HepG2 (cell line): ENCODE data around the gene ATP4B. TPM values are rescaled to one million over a fixed set of nuclear protein-coding genes. Genes with fewer than 3 reads are reported as not detected.

ENCODE experiments used
- ATAC-seq: fragments of 200-7000 bp; cut with Tn5 transposase; 3 replicates; pipeline ENCODE4 v1.9.1; 2020; ENCODE audit warnings: mild to moderate bottlenecking, moderate library complexity
- BruUV-seq: library from RNA; stranded (reverse); fragments of 400-500 nt; replicated peaks from 2 replicates; lab custom pipeline; 2021; lab: Mats Ljungman, UMichigan
- CTCF ChIA-PET: fragments of 300-600 bp; formaldehyde crosslinking; extraction: SDS; loops from one replicate; lab custom pipeline; 2021; ENCODE audit warnings: low total read pairs, inconsistent platforms, low intra/inter-chr PET ratio; lab: Yijun Ruan, JAX
- POLR2A ChIA-PET: fragments of 350-600 bp; sonication (Branson Sonifier 250); formaldehyde crosslinking; loops from one replicate; lab custom pipeline; 2020; ENCODE audit warnings: antibody characterized with exemption, inconsistent platforms; lab: Yijun Ruan, JAX
- DNase-seq: peaks from one replicate; pipeline ENCODE4 v3.0.0-alpha.2; 2015; ENCODE audit warnings: low spot score
- FAIRE-seq: peaks from 3 replicates; lab custom pipeline; 2011; peaks lifted over from hg19 to GRCh38; lab: Jason Lieb, UNC
- H2AFZ ChIP-seq: one replicate; pipeline ENCODE4 v1.6.1; 2011; ENCODE audit warnings: low read length, inconsistent platforms
- H3K27ac ChIP-seq: fragments of 300-600 bp; 3 replicates; pipeline ENCODE4 v1.8.0; 2011; ENCODE audit warnings: mixed run types, mild to moderate bottlenecking, mixed read lengths, low read length, inconsistent platforms; ENCODE audit not compliant: insufficient read depth; ENCODE audit errors: extremely low read length
- H3K27me3 ChIP-seq, 2 experiments: fragments of 200-600 bp in 1 of 2; 2 replicates in 1 of 2; 3 replicates in 1 of 2; pipeline versions ENCODE4 v1.6.0 to v1.8.0; 2011; ENCODE audit warnings: low read length in 2 of 2, mild to moderate bottlenecking in 2 of 2, moderate library complexity in 2 of 2, inconsistent platforms in 1 of 2; ENCODE audit not compliant: insufficient read depth in 2 of 2, control insufficient read depth in 1 of 2
- H3K36me3 ChIP-seq, 2 experiments: fragments of 200-600 bp in 1 of 2; replicated peaks in 1 of 2; 2 replicates in 1 of 2; 3 replicates in 1 of 2; pipeline versions ENCODE4 v1.5.1 to v1.8.0; 2011; ENCODE audit warnings: low read length in 2 of 2, inconsistent platforms in 1 of 2; ENCODE audit not compliant: insufficient read depth in 2 of 2, control insufficient read depth in 1 of 2
- H3K4me1 ChIP-seq: 2 replicates; pipeline ENCODE4 v1.5.1; 2012; ENCODE audit warnings: low read length, inconsistent platforms; ENCODE audit not compliant: insufficient read depth
- H3K4me2 ChIP-seq: 2 replicates; pipeline ENCODE4 v1.6.0; 2011; ENCODE audit warnings: low read depth, low read length, inconsistent platforms
- H3K4me3 ChIP-seq, 3 experiments: fragments of 200-600 bp in 1 of 3; sonication (generic), shearing (Covaris generic) in 1 of 3; replicated peaks in 1 of 3; 2 replicates each; pipeline ENCODE4 v1.5.1; 2011 to 2016; ENCODE audit warnings: low read length in 3 of 3, inconsistent platforms in 2 of 3, low read depth in 2 of 3, mild to moderate bottlenecking in 2 of 3, control low read depth in 1 of 3, mixed read lengths in 1 of 3; ENCODE audit not compliant: insufficient read depth in 1 of 3
- H3K79me2 ChIP-seq: one replicate; pipeline ENCODE4 v1.6.1; 2011; ENCODE audit warnings: low read length, inconsistent platforms; ENCODE audit not compliant: insufficient read depth
- H3K9ac ChIP-seq: 2 replicates; pipeline ENCODE4 v1.6.0; 2011; ENCODE audit warnings: mild to moderate bottlenecking, low read depth, low read length, inconsistent platforms; ENCODE audit not compliant: insufficient read depth
- H3K9me3 ChIP-seq: 2 replicates; pipeline ENCODE4 v1.5.1; 2012; ENCODE audit warnings: mild to moderate bottlenecking, low read length
- H4K20me1 ChIP-seq: 2 replicates; pipeline ENCODE4 v1.6.0; 2011; ENCODE audit warnings: inconsistent platforms, mild to moderate bottlenecking, low read length, moderate library complexity; ENCODE audit not compliant: insufficient read depth
- MXD3 ChIP-seq: IDR thresholded peaks from 2 replicates; pipeline ENCODE4 v1.6.1; 2016; ENCODE audit warnings: mild to moderate bottlenecking, missing biosample characterization, missing genetic modification reagents
- SOX13 ChIP-seq, 3 experiments: fragments of 450-650 bp in 1 of 3; sonication (generic) in 1 of 3; formaldehyde crosslinking in 1 of 3; IDR thresholded peaks in 2 of 3; conservative IDR thresholded peaks in 1 of 3; 2 replicates each; pipeline versions ENCODE4 v1.5.0 to v1.6.1; 2016 to 2020; ENCODE audit warnings: antibody characterized with exemption in 1 of 3, mild to moderate bottlenecking in 1 of 3, missing compliant biosample characterization in 1 of 3, missing genetic modification reagents in 1 of 3, moderate library complexity in 1 of 3
- ZNF224 ChIP-seq: sonication (generic); formaldehyde crosslinking; IDR thresholded peaks from 2 replicates; pipeline ENCODE4 v1.5.0; 2020; ENCODE audit warnings: mild to moderate bottlenecking, missing genetic modification reagents
- ZNF280B ChIP-seq: sonication (generic); formaldehyde crosslinking; IDR thresholded peaks from 2 replicates; pipeline ENCODE4 v1.5.0; 2020; ENCODE audit warnings: missing genetic modification reagents, mild to moderate bottlenecking, borderline replicate concordance
- WGBS: methylation state at CpG from one replicate; pipeline ENCODE4 v1.1.6; 2017; ENCODE audit warnings: low lambda C conversion rate; 5-methylcytosine and 5-hydroxymethylcytosine counted together
- in situ Hi-C: cut with HindIII; loops from 2 replicates; pipeline ENCODE4 v1.10.0; 2017; ENCODE audit warnings: low pct_unique_long_range_greater_than_20kb; ENCODE audit not compliant: extremely low pct_ligation_motif_present
- intact Hi-C: fragments of 100-400 bp; cut with micrococcal nuclease; formaldehyde crosslinking; loops from one replicate; pipeline ENCODE4 v1.10.0; 2022; ENCODE audit not compliant: unreplicated experiment
- polyA plus RNA-seq, 8 experiments: library from polyadenylated mRNA; depleted of rRNA in 3 of 8; stranded (reverse) in 7 of 8; unstranded in 1 of 8; fragments of >200 nt; fragmentation: Illumina TruSeq in 4 of 8; extraction: Trizol in 4 of 8; gene quantifications; 2 replicates each; pipeline versions ENCODE4 v1.2.1 to v1.2.3, GENCODE V29; 2011 to 2016; ENCODE audit warnings: low read depth in 4 of 8, missing spikeins in 1 of 8, mixed read lengths in 1 of 8; ENCODE audit not compliant: insufficient read depth in 1 of 8
- total RNA-seq, 5 experiments: library from RNA; depleted of rRNA; stranded (reverse); fragments of >200 nt; fragmentation: Illumina TruSeq; extraction: Trizol; gene quantifications; 2 replicates each; pipeline ENCODE4 v1.2.3, GENCODE V29; 2016; ENCODE audit warnings: low read depth in 1 of 5

The ATP4B gene
- total and polyA plus RNA-seq, 2 of the 13 experiments (the other 11 are each of a cell fraction or from before 2014, with no cell fraction given): not detected

GRCh38 chr13:113620036-113620796, 37.8 kb downstream of the ATP4B start:
- H3K4me1 ChIP-seq: peaks cover 16% of the 10 kb centered on the region
- ATAC-seq: no peak
- TF ChIP-seq MXD3 (CRISPR knock-in tag) (no peak), ZNF224 (CRISPR knock-in tag) (no peak), ZNF280B (CRISPR knock-in tag) (no peak), SOX13 (IDR thresholded peaks at IDR 0.05) (no peak), SOX13 (CRISPR knock-in tag; conservative IDR thresholded peaks at IDR 0.05 in 1 of 2, IDR thresholded peaks at IDR 0.05 in 1 of 2) (no peak)
- TF ChIP-seq, all 625 proteins: peak for 0
- H4K20me1 ChIP-seq: peaks cover 3% of the 10 kb centered on the region; the same call in 1 of the 2 replicates
- BruUV-seq: no TSS peak
- ChIA-PET POLR2A (no interaction called here), CTCF (no interaction called here)
- H2AFZ ChIP-seq: no peak overlapping the region
- intact Hi-C loops (no loop called here), in situ Hi-C loops (no loop called here)
- H3K79me2 ChIP-seq: peaks cover 23% of the 10 kb centered on the region
- H3K27ac ChIP-seq: no peak overlapping the region
- DNase-seq (no peak), FAIRE-seq (no peak)
- H3K36me3 ChIP-seq: peaks cover 12 to 42% of the 10 kb centered on the region in 2 experiments
- no peak overlapping the region for H3K4me2 ChIP-seq
- H3K9ac ChIP-seq: no peak overlapping the region
- H3K4me3 ChIP-seq: no peak overlapping the region
- H3K9me3 ChIP-seq: no peaks in the 10 kb centered on the region
- 92% methylated on average over 15 of the region's 15 CpGs for WGBS
- no peaks in the 10 kb centered on the region for H3K27me3 ChIP-seq
